ENCODE measurements around the gene ZNF605.

- TF ChIP-seq POLR2AphosphoS5 (IDR thresholded peaks at IDR 0.05; ENCODE audit: insufficient read depth, low read depth, low read length) (no peak), CTCF (IDR thresholded peaks at IDR 0.05; ENCODE audit: extremely low read depth in 1 of 2, insufficient read depth in 1 of 2, low read depth in 1 of 2, low read length in 2 of 2) (no peak), GATA2 (IDR thresholded peaks at IDR 0.05; ENCODE audit: insufficient read depth, insufficient read length, low read depth, low read length) (no peak), JUN (IDR thresholded peaks at IDR 0.05; ENCODE audit: borderline replicate concordance, insufficient read depth, insufficient read length, low read depth) (no peak)
These were observed 19.9 kb downstream of the ZNF605 start for GRCh38 chr12:132936163-132936562.
